HG03108 (cell line): ENCODE data around the gene PRCD.
A peak's percentile ranks its signal among the peaks of the same experiment; 100 is the strongest.
"Not testable (repeated sequence)": the region's sequence is repeated elsewhere in the genome, so short reads cannot be mapped to it uniquely, and the experiment has no call there.

Experiments
- ATAC-seq: cut with Tn5 transposase; IDR thresholded peaks from one replicate; pipeline ENCODE4 v1.9.1; 2021; ENCODE audit warnings: moderate library complexity; ENCODE audit not compliant: unreplicated experiment

PRCD gene

DNA sequence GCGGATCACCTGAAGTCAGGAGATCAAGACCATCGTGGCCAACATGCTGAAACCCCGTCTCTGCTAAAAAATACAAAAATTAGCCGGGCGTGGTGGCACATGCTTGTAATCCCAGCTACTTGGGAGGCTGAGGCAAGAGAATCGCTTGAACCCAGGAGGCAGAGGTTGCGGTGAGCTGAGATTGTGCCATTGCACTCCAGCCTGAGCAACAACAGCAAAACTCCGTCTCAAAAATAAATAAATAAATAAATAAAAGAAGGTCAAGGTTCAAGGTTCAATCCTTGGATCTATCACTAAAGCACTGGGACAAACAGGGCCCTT is 14.4 kb upstream of the PRCD start:
- not testable (repeated sequence) for ATAC-seq

GRCh38 chr17:76527016-76527415 is 12.8 kb upstream of the PRCD start:
- not testable (repeated sequence) for ATAC-seq

DNA sequence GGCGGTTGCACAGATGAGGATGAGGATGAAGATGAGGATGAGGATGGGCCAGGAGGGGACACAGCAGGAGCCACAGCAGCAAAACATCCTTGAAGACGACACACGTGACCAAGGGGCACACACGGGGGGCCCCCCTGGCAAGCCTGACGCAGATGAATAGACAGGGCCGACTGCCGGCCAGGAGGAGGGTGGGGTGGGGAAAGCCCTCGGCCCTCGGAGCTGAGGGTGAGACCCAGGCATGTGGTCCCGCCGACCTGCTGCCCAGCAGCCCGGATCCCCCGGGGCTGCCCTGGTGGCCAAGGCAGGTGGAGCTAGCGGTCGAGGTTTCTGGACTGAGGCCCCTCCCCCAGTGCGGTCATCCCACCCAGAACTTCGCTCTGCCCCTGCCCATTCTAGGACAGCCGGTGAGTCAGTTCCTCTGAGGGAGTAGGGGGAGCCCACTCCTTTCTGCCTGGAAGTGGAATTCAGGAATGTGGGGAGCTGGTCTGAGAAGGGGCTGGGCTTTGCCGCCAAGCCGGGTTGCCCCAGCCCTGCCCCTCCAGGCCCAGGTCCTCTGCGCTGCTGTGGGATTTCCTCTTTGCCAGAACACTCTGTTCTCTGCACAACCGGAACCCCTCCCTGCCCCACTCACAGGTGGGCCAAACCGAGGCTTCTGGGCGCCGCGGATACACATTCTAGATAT is 12.3 kb upstream of the PRCD start:
- peak; percentile 64 for ATAC-seq

- peak; percentile 27 for ATAC-seq
Measured at GRCh38 chr17:76528156-76528527, 11.7 kb upstream of the PRCD start.

DNA sequence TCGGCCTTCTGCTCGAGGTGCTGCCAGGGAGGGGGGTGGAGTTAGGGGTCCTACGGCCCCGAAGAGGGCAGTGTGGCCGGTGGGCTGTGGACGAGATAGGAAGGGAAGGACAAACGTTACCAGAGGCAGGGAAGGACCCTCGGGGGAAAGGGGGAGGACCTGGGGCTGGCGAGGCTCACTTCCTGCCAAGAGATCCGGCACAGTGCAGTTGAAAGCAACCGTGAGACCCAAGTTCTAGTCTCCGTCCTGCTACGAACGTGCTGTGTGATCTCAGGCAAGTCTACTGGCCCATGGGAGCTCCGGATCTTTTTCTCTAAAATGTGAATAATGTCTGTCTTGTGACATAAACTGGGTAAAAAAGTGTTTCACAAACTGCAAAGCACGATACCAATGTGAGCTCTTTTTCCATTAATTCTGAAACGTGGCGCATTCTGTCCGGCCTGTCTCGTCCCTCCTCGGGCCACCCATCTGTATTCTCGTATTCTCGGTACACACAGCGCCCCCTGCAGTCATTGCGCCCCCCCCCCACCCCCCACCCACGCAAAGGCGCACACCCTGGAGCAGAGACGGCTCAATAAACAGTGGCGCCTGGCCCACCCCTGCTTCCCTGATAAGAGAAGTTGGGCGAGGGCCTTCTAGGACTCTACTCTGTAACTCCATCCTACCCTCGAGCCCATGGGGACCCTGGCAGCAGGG is 11.2 kb upstream of the PRCD start:
- no peak for ATAC-seq

DNA sequence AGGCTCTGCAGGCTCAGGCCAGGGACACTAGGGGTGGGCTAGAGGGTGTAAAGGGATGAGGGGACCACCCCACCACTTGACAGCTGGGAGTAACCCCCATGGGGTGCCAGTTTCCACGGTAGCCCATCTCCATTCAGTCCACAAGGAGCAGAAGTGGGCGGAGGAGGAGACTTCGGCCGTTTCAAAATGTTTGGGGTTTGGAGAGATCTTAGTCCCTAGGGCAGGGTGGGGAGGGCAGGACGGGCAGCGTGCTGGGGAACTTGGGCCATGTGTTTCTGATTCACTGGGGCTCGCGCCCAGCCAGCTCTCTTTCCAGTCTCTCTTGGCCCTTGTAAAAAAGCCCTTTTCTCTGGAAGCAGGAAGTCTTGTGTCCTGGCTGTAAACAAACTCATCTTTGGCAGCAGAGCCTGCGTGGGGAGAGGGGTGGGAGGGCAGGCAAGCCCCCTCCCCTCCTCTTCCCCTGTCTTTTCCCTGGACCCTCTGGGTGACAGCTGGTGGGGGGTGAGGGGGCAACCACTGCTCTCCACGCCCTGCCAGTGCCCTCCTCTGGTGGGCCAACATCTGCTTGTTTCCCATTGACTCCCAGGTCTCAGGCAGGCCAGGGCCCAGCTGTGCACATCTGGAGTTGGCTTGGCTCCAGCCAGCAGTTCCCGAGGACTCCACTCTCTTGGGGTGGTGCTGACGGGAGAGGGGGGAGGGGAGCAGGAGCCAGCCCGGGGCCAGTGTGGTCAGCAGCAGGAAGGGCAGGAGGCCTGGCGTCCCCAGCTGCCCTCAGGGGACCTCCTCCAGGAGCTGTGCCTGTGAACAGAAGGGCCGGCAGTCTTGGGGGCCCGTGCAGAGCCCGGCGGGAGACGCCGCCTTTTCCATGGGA is 10.4 kb upstream of the PRCD start:
- ATAC-seq, result no peak

DNA sequence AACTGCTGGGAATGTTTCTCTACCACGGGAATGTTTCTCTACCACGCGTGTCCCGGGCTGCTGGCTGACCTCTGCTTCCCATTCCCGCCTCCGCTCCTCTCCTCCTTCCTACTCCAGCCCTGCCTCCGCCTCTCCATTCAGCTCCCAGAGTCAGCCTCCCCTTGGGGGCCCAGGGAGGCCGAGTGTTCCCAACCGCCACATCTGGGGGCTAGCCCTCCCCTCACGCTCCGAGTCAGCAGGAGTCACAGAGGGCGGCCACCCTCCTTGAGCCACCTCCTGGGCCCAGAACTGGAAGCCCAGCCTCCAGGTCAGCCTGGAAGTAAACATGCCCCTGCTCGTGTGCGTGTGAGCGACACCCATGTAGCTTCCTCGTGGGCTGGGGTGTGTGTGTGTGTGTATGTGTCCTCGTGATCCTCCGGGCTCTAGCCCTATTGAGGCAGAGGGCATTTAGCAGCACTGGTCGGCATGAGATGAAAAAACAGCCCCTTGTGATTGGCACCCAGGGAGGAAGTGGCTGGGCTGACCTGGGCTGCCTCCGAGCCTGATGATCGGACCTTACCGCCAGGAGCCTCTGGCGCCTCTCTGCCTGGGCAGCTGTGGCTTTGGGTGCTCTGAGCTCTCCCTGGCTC is 9.6 kb upstream of the PRCD start:
- no peak for ATAC-seq

DNA sequence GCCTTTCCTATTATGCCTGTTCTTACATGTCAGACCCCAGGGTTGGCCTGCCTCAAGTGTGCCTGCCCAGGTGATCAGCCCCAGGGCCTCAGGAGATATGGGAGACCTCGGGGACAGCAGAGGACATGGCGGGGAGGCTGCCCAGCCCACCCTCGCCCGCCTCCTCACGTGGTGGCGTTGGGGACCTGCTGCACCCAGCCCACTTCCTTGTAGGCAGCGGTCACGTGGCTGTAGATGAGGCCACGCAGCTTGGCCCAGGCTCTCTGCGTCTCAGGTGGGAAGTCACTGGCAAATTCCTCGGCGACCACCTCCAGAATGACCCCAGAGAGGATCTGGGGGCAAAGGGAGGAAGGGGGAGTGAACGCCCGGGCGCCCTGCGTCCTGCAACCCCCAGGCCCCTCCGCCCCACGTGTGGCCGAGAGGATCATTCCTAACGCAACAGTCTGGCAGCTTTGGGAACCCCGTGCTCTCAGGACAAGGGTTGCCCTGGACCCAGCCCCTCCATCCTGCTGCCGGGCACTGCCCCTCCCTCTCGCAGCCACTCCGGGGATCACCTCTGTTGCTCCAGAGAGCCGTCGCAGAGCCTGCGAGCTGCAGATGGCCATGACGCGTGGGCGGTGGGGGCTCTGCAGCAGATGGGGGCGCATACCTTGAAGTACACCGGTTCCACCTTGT is 8.9 kb upstream of the PRCD start:
- no peak for ATAC-seq

DNA sequence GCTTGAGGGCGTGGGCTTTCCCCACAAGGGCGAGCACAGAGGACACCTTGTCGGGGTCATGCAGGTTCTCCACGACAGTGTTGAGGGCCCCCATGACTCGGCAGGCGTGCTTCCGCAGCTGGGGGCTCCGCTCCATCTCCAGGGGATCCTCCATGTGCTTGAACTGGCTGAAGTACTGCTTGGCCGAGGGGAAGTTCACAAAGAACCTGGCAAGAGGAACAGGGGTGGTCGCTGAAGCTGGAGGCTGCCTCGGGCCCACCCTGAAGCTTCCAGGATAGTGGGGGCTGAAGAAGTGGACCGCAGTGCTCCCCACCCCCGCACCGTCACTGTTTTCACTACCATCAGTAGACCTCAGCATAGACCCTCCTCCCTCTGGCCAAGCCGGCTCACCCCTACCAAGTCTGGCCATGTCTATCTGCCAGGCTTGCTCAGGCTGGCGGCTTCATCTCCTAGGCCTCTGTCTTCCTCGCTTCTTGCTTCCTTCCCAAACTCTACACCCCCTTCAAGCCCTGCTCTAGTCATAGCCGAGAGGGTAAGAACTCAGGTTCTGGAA is 8.3 kb upstream of the PRCD start:
- no peak for ATAC-seq

- no peak for ATAC-seq
Measured at GRCh38 chr17:76532072-76532651, 7.7 kb upstream of the PRCD start.

GRCh38 chr17:76533640-76534359 is 6.0 kb upstream of the PRCD start:
- ATAC-seq, result not testable (repeated sequence)

DNA sequence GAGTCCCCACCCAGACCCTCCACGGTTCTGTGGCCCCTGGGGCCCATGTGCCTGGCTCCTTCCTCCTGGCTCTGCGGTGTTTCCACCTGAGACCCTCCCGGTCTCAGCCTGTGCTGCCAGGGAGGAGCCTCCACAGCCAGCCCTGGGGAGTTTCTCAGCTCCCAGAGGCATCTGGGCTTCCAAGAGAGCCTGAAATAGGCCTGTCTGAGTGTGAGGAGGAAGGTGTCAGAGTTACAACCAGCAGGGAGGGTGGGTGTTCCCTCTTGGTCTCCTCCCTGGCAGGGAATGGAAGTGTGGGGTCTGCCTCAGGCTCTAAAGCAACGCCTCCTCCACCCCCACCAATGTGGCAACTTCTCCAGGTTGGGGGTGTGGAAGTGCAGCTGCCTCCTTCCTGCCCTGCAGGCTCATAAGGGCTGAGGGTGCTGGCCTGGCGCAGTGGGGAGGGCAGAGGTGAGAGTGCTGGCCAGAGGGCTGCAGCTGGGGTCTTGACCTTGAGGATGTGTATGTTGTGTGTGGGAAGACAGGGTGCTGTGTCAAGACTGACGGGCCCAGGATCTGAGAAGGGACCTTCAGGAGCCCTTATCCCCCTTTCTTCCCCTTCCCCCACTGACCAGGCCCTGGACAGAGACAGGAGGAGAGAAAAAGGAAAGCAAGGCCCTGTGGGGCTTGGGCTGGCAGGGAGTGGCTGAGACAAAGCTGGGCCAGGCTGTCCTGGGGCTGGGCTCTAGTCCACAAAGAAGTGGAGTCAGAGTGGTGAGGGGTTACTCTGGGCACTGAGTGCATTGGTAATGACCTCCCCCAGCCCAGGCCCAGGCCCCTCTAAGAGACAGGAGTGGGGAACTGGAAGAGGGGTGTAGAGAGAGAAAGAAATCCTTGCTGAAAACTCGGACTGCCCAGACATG is 4.8 kb upstream of the PRCD start:
- no peak for ATAC-seq

GRCh38 chr17:76535788-76536510 is 3.9 kb upstream of the PRCD start:
- ATAC-seq, result no peak

- no peak for ATAC-seq
Measured at GRCh38 chr17:76536511-76537287, 3.1 kb upstream of the PRCD start.

GRCh38 chr17:76537288-76537577 is 2.6 kb upstream of the PRCD start:
- no peak for ATAC-seq

DNA sequence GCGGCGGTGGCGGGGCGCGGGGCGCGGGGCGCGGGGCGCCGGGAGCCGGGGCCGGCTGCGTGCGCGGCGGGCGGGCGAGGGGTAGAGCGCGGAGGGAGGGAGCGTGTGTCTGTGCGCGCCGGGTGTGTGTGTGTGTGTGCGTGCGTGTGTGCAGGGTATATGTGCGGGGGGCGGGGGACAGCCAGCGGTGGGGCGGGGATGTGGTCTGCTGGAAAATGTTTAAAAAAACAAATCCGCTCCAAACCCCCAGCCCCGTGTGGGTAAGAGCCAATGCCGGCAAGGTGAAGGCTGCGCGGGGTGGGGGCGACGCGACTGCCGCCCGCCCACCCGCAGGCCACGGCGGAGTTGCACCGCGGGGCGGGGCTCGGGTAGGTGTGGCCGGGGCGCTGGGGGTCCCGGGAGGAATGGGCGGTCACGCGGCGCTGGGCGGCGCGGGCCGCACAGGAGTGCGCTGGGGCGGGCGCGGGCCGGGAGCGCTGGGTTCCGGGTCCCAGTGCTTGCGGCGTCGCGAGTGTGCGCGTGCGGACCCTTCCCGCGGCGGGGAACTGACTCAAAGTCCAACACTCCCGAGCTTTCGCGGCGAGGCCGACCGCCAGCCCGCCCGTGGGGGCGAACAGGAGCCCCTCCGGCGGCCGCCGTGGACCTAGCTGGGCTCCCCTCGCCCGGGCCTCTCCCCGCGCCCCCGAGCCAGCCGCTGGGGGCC is 2.1 kb upstream of the PRCD start, which contains the start of gene CYGB:
Gene CYGB (minus strand): TSS at position 132 of the 703 bp plus-strand sequence. CDS start 167 bp downstream, outside the sequence.
- no peak for ATAC-seq
